ENCODE results near the gene PDK2. TPM values are rescaled to one million over a fixed set of nuclear protein-coding genes. Genes with fewer than 3 reads are reported as not detected.

PDK2 gene
- polyA plus RNA-seq, 1 donor: 98.0 TPM

- no peak for DNase-seq
Measured at GRCh38 chr17:50102164-50102991, 7.2 kb downstream of the PDK2 start.

GRCh38 chr17:50103252-50103651 is 8.1 kb downstream of the PDK2 start:
- DNase-seq: no peak

- DNase-seq: no peak
Measured at GRCh38 chr17:50103941-50104340, 8.8 kb downstream of the PDK2 start.

GRCh38 chr17:50105811-50106210 is 10.7 kb downstream of the PDK2 start:
- DNase-seq: no peak

GRCh38 chr17:50106393-50107131 is 11.4 kb downstream of the PDK2 start:
- no peak for DNase-seq

GRCh38 chr17:50107790-50108414 is 12.8 kb downstream of the PDK2 start:
- no peak for DNase-seq

GRCh38 chr17:50108556-50108955 is 13.4 kb downstream of the PDK2 start:
- DNase-seq: no peak

GRCh38 chr17:50109207-50109606 is 14.1 kb downstream of the PDK2 start:
- no peak for DNase-seq

GRCh38 chr17:50109785-50110184 is 14.6 kb downstream of the PDK2 start:
- DNase-seq: no peak

GRCh38 chr17:50110591-50111349 is 15.6 kb downstream of the PDK2 start:
- DNase-seq: no peak

- DNase-seq: no peak
Measured at GRCh38 chr17:50111673-50112655, 16.8 kb downstream of the PDK2 start.

- no peak for DNase-seq
Measured at GRCh38 chr17:50112694-50113093, 17.5 kb downstream of the PDK2 start.

- no peak for DNase-seq
Measured at GRCh38 chr17:50113624-50114320, 18.6 kb downstream of the PDK2 start.

- DNase-seq: no peak
Measured at GRCh38 chr17:50114401-50114800, 19.2 kb downstream of the PDK2 start.

- no peak for DNase-seq
Measured at GRCh38 chr17:50114849-50115357, 19.8 kb downstream of the PDK2 start.

- DNase-seq: no peak
Measured at GRCh38 chr17:50115756-50116155, 20.6 kb downstream of the PDK2 start.

GRCh38 chr17:50117202-50118051 is 22.3 kb downstream of the PDK2 start:
- DNase-seq: peak; percentile 74

GRCh38 chr17:50118076-50118827 is 23.1 kb downstream of the PDK2 start:
- DNase-seq: no peak

GRCh38 chr17:50118828-50119218 is 23.7 kb downstream of the PDK2 start:
- no peak for DNase-seq
